K562 (cell line): ENCODE data around the gene PEAR1. TPM values are rescaled to one million over a fixed set of nuclear protein-coding genes. Genes with fewer than 3 reads are reported as not detected.

ENCODE experiments used
- ATAC-seq: fragments of 200-7000 bp; cut with Tn5 transposase; 3 replicates; pipeline ENCODE4 v1.9.1; 2020; ENCODE audit warnings: moderate library complexity
- BruUV-seq: library from RNA; stranded (reverse); fragments of 400-500 nt; replicated peaks from 2 replicates; lab custom pipeline; 2021; lab: Mats Ljungman, UMichigan
- CTCF ChIA-PET: fragments of 300-600 bp; formaldehyde crosslinking; extraction: SDS; loops from one replicate; lab custom pipeline; 2021; ENCODE audit warnings: low intra/inter-chr PET ratio; lab: Yijun Ruan, JAX
- POLR2A ChIA-PET: fragments of 300-600, 350-650 bp; sonication (Branson Sonifier 250); formaldehyde crosslinking; extraction: SDS; loops from one replicate; lab custom pipeline; 2021; ENCODE audit warnings: antibody characterized with exemption, inconsistent platforms; lab: Yijun Ruan, JAX
- DNase-seq, 4 experiments: peaks; one replicate each; pipeline versions ENCODE4 v3.0.0 to v3.0.0-alpha.2; 2011 to 2018; ENCODE audit warnings: low spot score in 3 of 4, mixed read lengths in 3 of 4; ENCODE audit errors: extremely low read depth in 1 of 4
- FAIRE-seq: peaks from 2 replicates; lab custom pipeline; 2011; peaks lifted over from hg19 to GRCh38; lab: Jason Lieb, UNC
- H2AFZ ChIP-seq: 2 replicates; pipeline ENCODE4 v1.6.0; 2011; ENCODE audit warnings: low read depth, low read length, control low read depth, inconsistent platforms
- H3K27ac ChIP-seq: fragments of 200-600 bp; 3 replicates; pipeline ENCODE4 v1.8.0; 2011; ENCODE audit warnings: low read depth, mild to moderate bottlenecking, control low read depth, inconsistent platforms, low read length, moderate library complexity, mixed read lengths; ENCODE audit errors: extremely low read depth
- H3K27me3 ChIP-seq, 2 experiments: fragments of 300-600 bp in 1 of 2; 2 replicates in 1 of 2; 3 replicates in 1 of 2; pipeline versions ENCODE4 v1.6.0 to v1.8.0; 2011; ENCODE audit warnings: inconsistent platforms in 2 of 2, low read length in 2 of 2, mild to moderate bottlenecking in 1 of 2, mixed read lengths in 1 of 2, moderate library complexity in 1 of 2; ENCODE audit not compliant: control insufficient read depth in 2 of 2, insufficient read depth in 2 of 2
- H3K36me3 ChIP-seq: fragments of 300-600 bp; 3 replicates; pipeline ENCODE4 v1.8.0; 2011; ENCODE audit warnings: mild to moderate bottlenecking, low read length, inconsistent platforms; ENCODE audit not compliant: control insufficient read depth, insufficient read depth
- H3K4me1 ChIP-seq, 2 experiments: fragments of 200-600 bp in 1 of 2; replicated peaks in 1 of 2; 2 replicates in 1 of 2; 3 replicates in 1 of 2; pipeline versions ENCODE4 v1.5.1 to v1.8.0; 2011; ENCODE audit warnings: inconsistent platforms in 2 of 2, low read length in 2 of 2, mild to moderate bottlenecking in 1 of 2, mixed read lengths in 1 of 2, moderate library complexity in 1 of 2; ENCODE audit not compliant: control insufficient read depth in 2 of 2, insufficient read depth in 2 of 2
- H3K4me2 ChIP-seq: 2 replicates; pipeline ENCODE4 v1.6.1; 2011; ENCODE audit warnings: low read length, control low read depth, inconsistent platforms, mixed read lengths; ENCODE audit not compliant: insufficient read depth
- H3K4me3 ChIP-seq: fragments of 200-600 bp; sonication (generic), shearing (Covaris generic); 2 replicates; pipeline ENCODE4 v1.5.1; 2016; ENCODE audit warnings: control low read depth, inconsistent platforms
- H3K79me2 ChIP-seq: fragments of 200-600 bp; 3 replicates; pipeline ENCODE4 v1.8.0; 2011; ENCODE audit warnings: low read length, inconsistent platforms; ENCODE audit not compliant: control insufficient read depth, insufficient read depth
- H3K9ac ChIP-seq, 2 experiments: 2 replicates each; pipeline versions ENCODE4 v1.6.0 to v1.6.1; 2011; ENCODE audit warnings: low read depth in 2 of 2, low read length in 2 of 2, control low read depth in 1 of 2, inconsistent platforms in 1 of 2, mild to moderate bottlenecking in 1 of 2, mixed read lengths in 1 of 2; ENCODE audit not compliant: insufficient read depth in 1 of 2
- H3K9me1 ChIP-seq: one replicate; pipeline ENCODE4 v1.6.0; 2011; ENCODE audit warnings: inconsistent platforms, mild to moderate bottlenecking, low read length, moderate library complexity; ENCODE audit not compliant: control insufficient read depth, insufficient read depth
- H3K9me3 ChIP-seq: replicated peaks from 2 replicates; pipeline ENCODE4 v1.5.1; 2011; ENCODE audit warnings: low read depth, low read length, inconsistent platforms; ENCODE audit not compliant: control insufficient read depth, insufficient read depth
- H4K20me1 ChIP-seq: replicated peaks from 2 replicates; pipeline ENCODE4 v1.6.1; 2011; ENCODE audit warnings: low read length, inconsistent platforms, mixed read lengths; ENCODE audit not compliant: control insufficient read depth, insufficient read depth
- HSF4 ChIP-seq: fragments of 250-450 bp; sonication (Bioruptor Pico); IDR thresholded peaks from 2 replicates; pipeline ENCODE4 v2.1.2; 2022; ENCODE audit warnings: mild to moderate bottlenecking, moderate library complexity, borderline replicate concordance
- RB1 ChIP-seq: fragments of 450-650 bp; IDR thresholded peaks from 2 replicates; pipeline ENCODE4 v1.6.1; 2017; ENCODE audit warnings: low read depth, mild to moderate bottlenecking
- ZNF12 ChIP-seq: sonication (generic); formaldehyde crosslinking; IDR thresholded peaks from 2 replicates; pipeline ENCODE4 v1.4.0; 2020; ENCODE audit warnings: mild to moderate bottlenecking, missing genetic modification reagents
- ZNF184 ChIP-seq: sonication (generic); formaldehyde crosslinking; IDR thresholded peaks from 2 replicates; pipeline ENCODE4 v1.5.0; 2020; ENCODE audit warnings: missing genetic modification reagents
- WGBS: fragments of 100-300 bp; shearing (Covaris generic); methylation state at CpG from one replicate; pipeline ENCODE4 v1.1.6; 2016; ENCODE audit warnings: low coverage, mixed read lengths; ENCODE audit not compliant: insufficient coverage; ENCODE audit errors: missing lambda C conversion rate; 5-methylcytosine and 5-hydroxymethylcytosine counted together
- in situ Hi-C: fragments of 300-500 bp; cut with MboI; formaldehyde crosslinking; loops from 4 replicates; pipeline ENCODE4 v1.15.0; 2018; ENCODE audit warnings: inconsistent platforms, mixed read lengths
- intact Hi-C: fragments of 100-400 bp; cut with micrococcal nuclease; formaldehyde crosslinking; loops from 2 replicates; pipeline ENCODE4 v1.14.2; 2022
- polyA plus RNA-seq, 8 experiments: library from polyadenylated mRNA; depleted of rRNA in 4 of 8; stranded (reverse) in 5 of 8; unstranded in 3 of 8; fragments of >200 nt; fragmentation: Nextera tagmentation in 2 of 8; fragmentation: Illumina TruSeq in 1 of 8; extraction: Ambion mirVana in 2 of 8; extraction: Trizol in 1 of 8; gene quantifications; 2 replicates each; pipeline versions ENCODE4 v1.2.1 to v1.2.3, GENCODE V29; 2011 to 2014; ENCODE audit warnings: inconsistent platforms in 1 of 8, missing spikeins in 1 of 8
- total RNA-seq, 7 experiments: library from RNA; depleted of rRNA in 6 of 7; stranded (reverse); fragments of >200 nt in 6 of 7; fragmentation: Illumina TruSeq in 2 of 7; extraction: Trizol in 2 of 7; gene quantifications; 2 replicates each; pipeline versions ENCODE4 v1.2.1 to v1.2.3, GENCODE V29; 2011 to 2021; ENCODE audit warnings: low replicate concordance in 1 of 7
- TF ChIP-seq, protein P1 (sequence below): IDR thresholded peaks from 3 replicates; pipeline ENCODE4 v1.6.1; 2011; ENCODE audit warnings: borderline replicate concordance, mild to moderate bottlenecking, moderate library complexity; ENCODE audit not compliant: insufficient read length; ENCODE audit errors: extremely low read depth

The PEAR1 gene
- total and polyA plus RNA-seq, 9 of the 15 experiments (the other 6 are each of a cell fraction or from before 2014, with no cell fraction given) = 0.87 to 13.9 (median 6.1) TPM

DNA sequence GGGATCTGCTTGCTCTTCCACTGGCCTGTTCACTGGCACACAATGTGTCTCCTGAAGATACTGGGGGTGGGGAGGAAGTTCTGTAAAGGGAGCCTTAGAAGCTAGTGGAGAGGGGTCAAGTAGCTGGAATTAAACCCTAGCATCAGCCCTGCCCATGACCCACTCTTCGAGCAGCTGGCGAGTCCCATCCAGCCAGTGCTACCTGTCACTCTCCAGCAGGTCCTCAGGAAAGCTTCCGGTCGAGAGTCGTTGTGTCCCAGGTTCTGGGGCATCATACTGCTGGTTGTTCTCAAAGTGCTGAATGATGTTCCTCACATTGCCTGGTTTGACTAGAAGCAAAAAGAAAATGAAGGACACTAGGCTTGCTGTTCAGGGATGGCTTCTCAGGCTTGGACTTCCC is 57.9 kb downstream of the PEAR1 start:
- intact Hi-C loops = no loop called here
- H3K4me2 ChIP-seq = no peak overlapping the region
- CTCF ChIA-PET = no interaction called here
- peaks cover 2 to 4% of the 10 kb centered on the region in 2 experiments; a peak in 3 of 5 replicates for H3K4me1 ChIP-seq
- no TSS peak for BruUV-seq
- TF ChIP-seq RB1 (no peak), HSF4 (CRISPR knock-in tag) (no peak), ZNF184 (no peak), ZNF12 (CRISPR knock-in tag) (no peak)
- TF ChIP-seq, protein P1, sequence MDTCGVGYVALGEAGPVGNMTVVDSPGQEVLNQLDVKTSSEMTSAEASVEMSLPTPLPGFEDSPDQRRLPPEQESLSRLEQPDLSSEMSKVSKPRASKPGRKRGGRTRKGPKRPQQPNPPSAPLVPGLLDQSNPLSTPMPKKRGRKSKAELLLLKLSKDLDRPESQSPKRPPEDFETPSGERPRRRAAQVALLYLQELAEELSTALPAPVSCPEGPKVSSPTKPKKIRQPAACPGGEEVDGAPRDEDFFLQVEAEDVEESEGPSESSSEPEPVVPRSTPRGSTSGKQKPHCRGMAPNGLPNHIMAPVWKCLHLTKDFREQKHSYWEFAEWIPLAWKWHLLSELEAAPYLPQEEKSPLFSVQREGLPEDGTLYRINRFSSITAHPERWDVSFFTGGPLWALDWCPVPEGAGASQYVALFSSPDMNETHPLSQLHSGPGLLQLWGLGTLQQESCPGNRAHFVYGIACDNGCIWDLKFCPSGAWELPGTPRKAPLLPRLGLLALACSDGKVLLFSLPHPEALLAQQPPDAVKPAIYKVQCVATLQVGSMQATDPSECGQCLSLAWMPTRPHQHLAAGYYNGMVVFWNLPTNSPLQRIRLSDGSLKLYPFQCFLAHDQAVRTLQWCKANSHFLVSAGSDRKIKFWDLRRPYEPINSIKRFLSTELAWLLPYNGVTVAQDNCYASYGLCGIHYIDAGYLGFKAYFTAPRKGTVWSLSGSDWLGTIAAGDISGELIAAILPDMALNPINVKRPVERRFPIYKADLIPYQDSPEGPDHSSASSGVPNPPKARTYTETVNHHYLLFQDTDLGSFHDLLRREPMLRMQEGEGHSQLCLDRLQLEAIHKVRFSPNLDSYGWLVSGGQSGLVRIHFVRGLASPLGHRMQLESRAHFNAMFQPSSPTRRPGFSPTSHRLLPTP = no peak
- TF ChIP-seq, all 486 proteins: peak for 0
- peaks cover 56% of the 10 kb centered on the region; the same call in 2 of the 3 replicates for H3K36me3 ChIP-seq
- ATAC-seq = no peak
- DNase-seq = no peak
- no peaks in the 10 kb centered on the region for H4K20me1 ChIP-seq
- H3K9me3 ChIP-seq = no peaks in the 10 kb centered on the region
- no peaks in the 10 kb centered on the region for H3K27me3 ChIP-seq
- FAIRE-seq = no peak
- in situ Hi-C loops = loop anchor here (10.0 kb wide), 1 partner anchor 203 kb away; no protein-coding TSS in a partner anchor
- no peak overlapping the region for H3K27ac ChIP-seq
- H2AFZ ChIP-seq = no peak overlapping the region
- no peaks in the 10 kb centered on the region for H3K79me2 ChIP-seq
- H3K9ac ChIP-seq = peak overlapping the region in 1 of 2 experiments; percentile 17; a peak in 1 of 4 replicates
- no peaks in the 10 kb centered on the region for H3K9me1 ChIP-seq
- WGBS = 91% methylated on average over 5 of the region's 5 CpGs
- no peak overlapping the region for H3K4me3 ChIP-seq
- POLR2A ChIA-PET = no interaction called here
